Epithelial cell of proximal tubule (primary cell): ENCODE measurements around the gene KCNK5. TPM values are rescaled to one million over a fixed set of nuclear protein-coding genes. Genes with fewer than 3 reads are reported as not detected.

Experiments used
- DNase-seq: peaks from one replicate; pipeline ENCODE4 v3.0.0-alpha.2; 2011; ENCODE audit warnings: low read depth
- H3K4me3 ChIP-seq: 2 replicates; pipeline ENCODE4 v1.5.1; 2011; ENCODE audit warnings: low read depth, mild to moderate bottlenecking, low read length
- CTCF ChIP-seq: conservative IDR thresholded peaks from 2 replicates; pipeline ENCODE4 v1.5.1; 2012; ENCODE audit warnings: low read depth, mild to moderate bottlenecking, low read length
- total RNA-seq: library from RNA; depleted of rRNA; stranded (reverse); fragments of >200 nt; gene quantifications from 2 replicates; pipeline ENCODE4 v1.2.3, GENCODE V29; 2015

KCNK5 gene
- total RNA-seq, 1 donor from 2014 or later: 1.6 TPM

- no peak overlapping the region for H3K4me3 ChIP-seq
- TF ChIP-seq CTCF: no peak
- no peak for DNase-seq
Observed at GRCh38 chr6:39224523-39225182, 4.6 kb downstream of the KCNK5 start.

GRCh38 chr6:39224011-39224410 lies 5.3 kb downstream of the KCNK5 start:
- no peak for TF ChIP-seq CTCF

GRCh38 chr6:39223555-39223954 lies 5.7 kb downstream of the KCNK5 start:
- no peak for DNase-seq
- no peak for TF ChIP-seq CTCF
- H3K4me3 ChIP-seq: no peak overlapping the region

More at GRCh38 chr6:39224011-39224410, 5.3 kb downstream of the KCNK5 start:
- H3K4me3 ChIP-seq: no peak overlapping the region
- DNase-seq: no peak

GRCh38 chr6:39223061-39223460 lies 6.2 kb downstream of the KCNK5 start:
- TF ChIP-seq CTCF: no peak
- H3K4me3 ChIP-seq: no peak overlapping the region
- no peak for DNase-seq

GRCh38 chr6:39221779-39222641 lies 7.3 kb downstream of the KCNK5 start:
- no peak for DNase-seq
- H3K4me3 ChIP-seq: no peak overlapping the region
- no peak for TF ChIP-seq CTCF

- H3K4me3 ChIP-seq: no peak overlapping the region
- no peak for TF ChIP-seq CTCF
- no peak for DNase-seq
Observed at GRCh38 chr6:39221115-39221514, 8.2 kb downstream of the KCNK5 start.
